Measurements from ENCODE around the gene DDX25.

Gene DDX25

GRCh38 chr11:125929445-125930075 lies 25.3 kb downstream of the DDX25 start:
- TF ChIP-seq, protein P1, sequence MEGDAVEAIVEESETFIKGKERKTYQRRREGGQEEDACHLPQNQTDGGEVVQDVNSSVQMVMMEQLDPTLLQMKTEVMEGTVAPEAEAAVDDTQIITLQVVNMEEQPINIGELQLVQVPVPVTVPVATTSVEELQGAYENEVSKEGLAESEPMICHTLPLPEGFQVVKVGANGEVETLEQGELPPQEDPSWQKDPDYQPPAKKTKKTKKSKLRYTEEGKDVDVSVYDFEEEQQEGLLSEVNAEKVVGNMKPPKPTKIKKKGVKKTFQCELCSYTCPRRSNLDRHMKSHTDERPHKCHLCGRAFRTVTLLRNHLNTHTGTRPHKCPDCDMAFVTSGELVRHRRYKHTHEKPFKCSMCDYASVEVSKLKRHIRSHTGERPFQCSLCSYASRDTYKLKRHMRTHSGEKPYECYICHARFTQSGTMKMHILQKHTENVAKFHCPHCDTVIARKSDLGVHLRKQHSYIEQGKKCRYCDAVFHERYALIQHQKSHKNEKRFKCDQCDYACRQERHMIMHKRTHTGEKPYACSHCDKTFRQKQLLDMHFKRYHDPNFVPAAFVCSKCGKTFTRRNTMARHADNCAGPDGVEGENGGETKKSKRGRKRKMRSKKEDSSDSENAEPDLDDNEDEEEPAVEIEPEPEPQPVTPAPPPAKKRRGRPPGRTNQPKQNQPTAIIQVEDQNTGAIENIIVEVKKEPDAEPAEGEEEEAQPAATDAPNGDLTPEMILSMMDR (IDR thresholded peaks at IDR 0.05) = no peak

GRCh38 chr11:125930076-125930450 lies 25.8 kb downstream of the DDX25 start:
- TF ChIP-seq, protein P1 (IDR thresholded peaks at IDR 0.05) = no peak

DNA sequence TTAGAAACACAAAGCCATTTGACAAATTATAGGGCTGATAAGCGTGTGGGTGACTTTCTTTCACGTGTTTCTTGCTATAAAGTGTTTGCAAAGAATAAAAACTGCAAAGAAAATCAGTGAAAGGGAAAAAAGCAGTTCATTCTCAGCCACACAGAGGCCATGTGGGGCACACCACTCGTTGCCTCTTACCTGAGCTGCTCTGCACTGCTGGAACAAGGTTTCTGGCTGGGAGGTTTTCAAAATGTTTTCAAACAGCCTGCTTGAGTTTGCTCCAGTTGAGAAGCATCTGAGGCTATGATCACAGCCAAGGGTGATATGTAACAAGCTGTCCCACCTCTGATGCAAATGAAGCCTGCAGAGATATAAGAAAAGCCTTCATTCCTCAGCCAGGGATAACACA lies 26.8 kb downstream of the DDX25 start:
- TF ChIP-seq, protein P1 (IDR thresholded peaks at IDR 0.05) = no peak

GRCh38 chr11:125931668-125932067 lies 27.4 kb downstream of the DDX25 start:
- TF ChIP-seq, protein P1 (IDR thresholded peaks at IDR 0.05) = no peak

DNA sequence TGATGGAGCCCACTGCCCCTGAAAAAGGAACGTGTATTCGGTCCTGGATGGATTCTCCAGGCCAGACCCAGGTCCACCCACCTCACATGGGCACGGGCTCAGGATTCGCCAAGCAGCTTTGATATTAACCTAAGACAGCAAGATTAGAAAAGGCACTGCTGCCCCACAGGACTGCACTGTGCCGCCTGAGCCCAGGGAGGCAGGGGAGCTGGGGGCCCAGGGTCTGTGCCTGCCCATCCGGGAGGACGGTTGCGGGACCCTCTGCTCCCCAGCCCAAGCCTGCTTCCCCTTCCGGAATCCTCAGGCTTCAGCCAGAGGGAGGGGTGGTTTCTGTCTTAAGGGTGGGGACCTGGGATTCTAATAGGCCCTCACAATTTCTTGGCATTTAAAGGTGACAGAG lies 28.0 kb downstream of the DDX25 start:
- TF ChIP-seq, protein P1 (IDR thresholded peaks at IDR 0.05) = no peak

- TF ChIP-seq, protein P1 (IDR thresholded peaks at IDR 0.05) = no peak
These were observed 28.9 kb downstream of the DDX25 start for GRCh38 chr11:125933030-125933813.

DNA sequence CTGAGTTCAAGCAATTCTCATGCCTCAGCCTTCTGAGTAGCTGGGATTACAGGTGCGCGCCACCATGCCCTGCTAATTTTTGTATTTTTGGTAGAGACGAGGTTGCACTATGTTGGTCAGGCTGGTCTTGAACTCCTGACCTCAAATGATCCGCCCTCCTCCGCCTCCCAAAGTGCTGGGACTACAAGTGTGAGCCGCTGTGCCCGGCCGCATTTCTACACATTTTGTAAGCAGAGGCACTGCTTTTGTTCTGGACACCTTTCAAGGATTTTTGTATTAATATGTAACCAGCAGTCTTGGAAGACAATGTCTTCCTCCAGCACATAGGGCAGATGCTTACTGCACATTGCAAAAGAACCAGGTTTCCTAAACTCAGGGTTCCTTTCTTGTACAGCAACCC lies 30.2 kb downstream of the DDX25 start:
- TF ChIP-seq, protein P1 (IDR thresholded peaks at IDR 0.05) = no peak

Measured in LNCAP (cell line).